Activated CD4-positive, alpha-beta T cell treated with anti-CD3 and anti-CD28 coated beads for 36 hours (primary cell): ENCODE data around the gene NPAS2. TPM values are rescaled to one million over a fixed set of nuclear protein-coding genes. Genes with fewer than 3 reads are reported as not detected.

Source experiments
- total RNA-seq, 2 experiments: library from RNA; stranded (reverse); gene quantifications; one replicate each; pipeline ENCODE4 v1.2.3, GENCODE V29; 2021

NPAS2 gene
- total RNA-seq, 2 experiments from 2014 or later = 7.7 to 12.0 TPM

Other genes with a start within 250 kb of the NPAS2 start
- gene RPL31, start 182.2 kb downstream of the NPAS2 start, total RNA-seq = 1,000 to 10,000 TPM in 1 of 2 experiments, 100 to 1,000 TPM in 1; 889 to 1,817 TPM